HuH-7.5 (cell line): Measurements from ENCODE around the gene RSF1.
"Not testable (repeated sequence)": the region's sequence is repeated elsewhere in the genome, so short reads cannot be mapped to it uniquely, and the experiment has no call there.

Experiments used
- DNase-seq: peaks from one replicate; pipeline ENCODE4 v3.0.0; 2011; ENCODE audit warnings: low spot score

RSF1 gene

GRCh38 chr11:77672264-77672663 is 148.3 kb downstream of the RSF1 start:
- no peak for DNase-seq

DNA sequence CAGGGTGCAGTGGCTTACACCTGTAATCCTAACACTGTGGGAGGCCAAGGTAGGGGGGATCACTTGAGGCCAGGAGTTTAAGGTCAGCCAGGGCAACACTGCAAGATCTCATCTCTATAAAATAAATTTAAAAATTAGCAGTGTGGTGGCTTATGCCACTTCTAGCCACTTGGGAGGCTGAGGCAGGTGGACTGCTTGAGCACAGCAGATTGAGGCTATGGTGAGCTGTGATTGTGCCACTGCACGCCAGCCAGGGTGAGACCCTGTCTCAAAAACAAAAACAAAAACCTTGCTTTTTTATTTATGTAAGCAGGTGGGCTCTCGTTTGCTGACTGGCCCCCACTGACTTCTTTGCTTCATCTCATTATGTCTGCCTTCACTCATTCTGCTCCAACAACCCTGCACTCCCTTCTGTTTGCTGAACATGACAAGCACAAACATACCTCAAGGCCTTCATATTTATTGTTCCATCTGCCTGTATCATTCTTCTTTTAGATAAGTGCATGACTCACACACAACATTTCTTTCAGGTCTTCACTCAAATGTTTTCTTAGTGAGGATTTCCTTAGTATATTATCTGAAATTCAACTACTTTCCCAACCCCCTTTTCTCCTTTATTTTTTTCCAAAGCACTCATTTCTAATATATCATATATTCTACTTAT is 150.5 kb downstream of the RSF1 start:
- no peak for DNase-seq

GRCh38 chr11:77668760-77669159 is 151.8 kb downstream of the RSF1 start:
- DNase-seq, result no peak

- no peak for DNase-seq
Observed at GRCh38 chr11:77665240-77665965, 155.1 kb downstream of the RSF1 start.

DNA sequence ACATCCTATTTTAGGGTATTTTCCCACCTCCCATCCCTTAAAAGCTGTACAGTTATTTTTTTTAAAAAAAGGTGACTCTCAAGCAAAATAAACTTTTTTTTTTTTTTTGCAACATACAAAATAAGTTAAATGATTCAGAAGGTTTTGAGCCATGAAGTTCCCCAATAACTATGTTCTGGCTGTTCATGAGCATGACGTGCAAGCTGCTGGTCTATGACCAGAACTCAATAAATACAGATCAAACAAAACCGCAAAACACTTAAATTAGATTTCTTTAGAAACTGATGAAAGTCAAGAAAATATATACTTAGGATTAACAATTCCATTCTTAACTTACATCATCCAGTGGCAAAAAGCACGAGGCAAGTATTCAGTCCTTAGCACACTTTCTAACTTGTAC is 158.9 kb downstream of the RSF1 start:
- no peak for DNase-seq

- no peak for DNase-seq
Observed at GRCh38 chr11:77660947-77661346, 159.6 kb downstream of the RSF1 start.

DNA sequence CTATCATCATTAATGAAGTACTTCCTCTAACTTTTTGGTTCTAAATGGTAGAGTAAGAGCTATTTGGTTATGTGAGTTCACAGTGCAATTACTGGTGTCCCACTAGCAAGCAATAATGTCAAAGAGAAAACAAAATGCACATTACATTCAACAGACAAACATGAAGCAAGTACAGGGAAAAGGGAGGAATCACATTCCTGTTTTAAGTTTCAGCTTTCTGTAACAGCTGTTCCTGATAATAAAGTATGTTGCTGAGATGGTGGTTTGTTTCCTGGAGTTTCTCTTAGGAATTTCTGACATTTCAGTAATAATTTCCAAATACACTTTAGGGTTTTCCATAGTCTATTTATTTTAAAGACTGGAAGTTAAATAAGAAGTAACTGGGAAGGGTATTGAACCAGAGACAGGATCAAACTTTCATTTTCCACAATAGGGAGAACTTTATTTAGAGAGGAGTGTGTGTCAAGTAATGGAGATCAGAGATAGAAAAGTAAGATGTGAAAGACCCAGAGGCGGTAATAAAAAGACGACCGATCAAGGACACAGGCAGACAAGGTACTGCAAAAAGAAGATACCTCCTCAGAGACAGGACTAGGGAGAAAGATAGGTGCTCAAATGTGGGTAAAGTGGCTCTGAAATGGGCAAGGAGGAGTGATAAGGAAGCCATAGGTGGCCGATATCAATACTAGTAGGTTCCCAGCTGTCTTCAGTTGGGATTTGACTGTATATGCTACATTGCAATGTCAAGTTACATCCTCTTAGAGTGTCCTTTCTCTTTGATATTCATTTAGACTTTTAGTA is 162.1 kb downstream of the RSF1 start:
- DNase-seq, result no peak

DNA sequence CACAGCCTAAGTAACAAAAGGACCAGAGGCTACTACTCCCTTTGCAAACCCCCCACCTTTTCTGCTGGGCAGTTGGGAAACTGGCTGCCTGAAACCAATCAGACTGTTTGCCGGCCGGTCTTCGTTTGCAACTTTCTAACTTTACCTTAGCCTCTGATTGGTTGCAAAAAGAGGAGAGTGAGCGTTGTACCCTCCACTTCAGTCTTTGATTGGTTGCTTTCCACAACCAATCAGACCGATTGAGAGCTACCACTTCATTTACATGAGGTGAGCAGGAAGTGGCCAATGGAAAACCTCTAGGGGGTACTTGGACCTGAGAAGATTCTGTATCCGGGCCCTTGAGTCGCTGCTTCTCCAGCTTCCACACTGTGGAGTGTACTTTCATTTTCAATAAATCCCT is 164.2 kb downstream of the RSF1 start:
- no peak for DNase-seq

- DNase-seq, result no peak
Observed at GRCh38 chr11:77654770-77655434, 165.6 kb downstream of the RSF1 start.

DNA sequence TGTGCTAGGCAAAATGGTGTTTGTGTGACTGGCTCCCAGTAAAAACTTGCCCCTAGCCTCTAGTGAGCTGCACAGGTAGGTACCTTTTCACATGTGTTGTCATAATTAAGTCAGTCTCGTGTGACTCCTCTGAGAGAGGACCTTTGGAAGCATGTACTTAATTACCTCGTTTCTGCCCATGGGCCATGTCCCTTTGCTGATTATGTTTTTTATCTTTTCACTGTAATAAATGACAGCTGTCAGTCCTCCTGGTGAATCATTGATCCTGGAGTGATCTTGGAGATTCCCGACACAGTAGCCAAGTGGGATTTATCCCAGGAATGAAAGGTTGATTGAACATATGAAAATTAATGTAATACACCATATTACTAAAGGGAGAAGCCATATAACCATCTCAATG is 170.4 kb downstream of the RSF1 start:
- no peak for DNase-seq

- no peak for DNase-seq
Observed at GRCh38 chr11:77647654-77648305, 172.7 kb downstream of the RSF1 start.

DNA sequence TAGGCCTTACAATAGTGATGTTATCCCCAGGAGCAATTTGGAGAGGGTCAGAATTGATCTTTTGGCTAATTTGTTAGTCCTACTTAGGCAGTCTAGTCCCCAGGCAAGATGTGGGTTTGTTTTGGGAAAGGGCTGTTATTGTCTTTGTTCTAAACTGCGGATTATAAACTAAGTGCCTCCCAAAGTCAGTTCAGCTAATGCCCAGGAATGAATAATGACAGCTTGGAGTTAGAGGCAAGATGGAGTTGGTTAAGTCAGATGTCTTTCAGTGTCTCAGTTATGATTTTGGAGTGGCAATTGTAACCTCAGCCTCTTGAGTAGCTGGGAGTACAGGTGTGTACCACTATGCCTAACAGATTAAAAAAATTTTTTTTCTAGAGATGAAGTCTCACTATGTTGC is 175.6 kb downstream of the RSF1 start:
- DNase-seq, result no peak

DNA sequence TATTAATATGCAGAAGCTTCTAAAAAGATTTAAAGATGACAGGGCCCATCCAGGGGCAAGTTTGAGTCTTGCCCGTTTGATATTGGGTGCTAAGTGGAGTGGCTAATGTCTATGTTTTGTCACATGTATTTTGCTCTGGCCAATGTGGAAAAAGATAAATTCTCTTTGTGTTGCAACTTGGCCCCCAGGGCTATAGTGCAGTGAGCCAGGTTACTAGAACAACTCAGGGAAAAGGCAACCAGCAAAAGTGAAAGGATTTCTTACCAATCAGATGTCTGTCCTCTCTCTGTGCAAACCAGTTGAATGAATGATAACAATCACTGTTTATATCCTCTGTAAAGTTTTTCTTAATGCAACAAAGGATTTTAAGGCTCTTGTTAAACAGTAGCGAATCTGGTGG is 178.3 kb downstream of the RSF1 start:
- DNase-seq, result no peak

DNA sequence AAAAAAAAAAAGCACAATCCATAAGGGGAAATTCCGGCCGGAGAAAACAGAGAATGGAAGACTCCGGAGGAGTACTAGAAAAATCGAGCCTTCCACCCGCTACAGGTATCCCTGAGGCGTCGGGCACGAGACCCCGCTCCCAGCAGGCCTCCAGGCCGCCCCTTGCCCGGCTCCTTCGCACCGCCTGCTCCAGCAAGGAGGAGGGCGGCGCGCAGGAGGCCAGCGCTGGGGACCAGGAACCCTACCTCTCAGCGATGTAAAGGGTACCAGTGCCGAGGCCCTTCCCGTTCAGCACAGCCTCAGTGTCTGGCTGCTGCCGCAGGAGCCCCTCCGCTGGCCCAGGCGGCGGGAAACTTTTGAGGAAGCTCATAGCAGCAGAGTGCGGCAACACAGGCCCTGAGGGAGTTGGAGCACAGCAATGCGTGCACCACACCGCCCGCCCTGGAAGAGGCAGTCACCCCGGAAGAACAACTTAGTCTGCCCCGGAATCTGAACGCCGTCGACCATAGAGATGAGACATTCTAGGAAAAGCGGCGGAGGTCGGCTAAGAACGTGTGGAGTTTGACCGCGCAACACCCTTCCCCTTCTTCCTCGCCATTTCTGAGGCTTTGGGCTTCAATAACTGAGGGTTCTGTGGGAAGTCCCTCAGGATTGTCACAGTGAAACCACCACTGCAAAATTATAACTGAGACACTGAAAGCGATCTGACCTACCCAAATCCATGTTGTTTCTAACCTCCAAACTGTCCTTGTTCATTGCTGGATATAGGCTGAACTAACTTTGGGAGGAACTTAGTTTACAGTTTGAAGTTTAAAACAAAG is 183.0 kb downstream of the RSF1 start, which contains the start of gene CLNS1A:
CLNS1A (minus strand) TSS at position 450 of the 821 bp plus-strand sequence; CDS start at position 370, 80 bp downstream.
- DNase-seq, result peak; percentile 53

- no peak for DNase-seq
Observed at GRCh38 chr11:77636731-77637344, 183.7 kb downstream of the RSF1 start.

- DNase-seq, result not testable (repeated sequence)
Observed at GRCh38 chr11:77633926-77634325, 186.6 kb downstream of the RSF1 start.

GRCh38 chr11:77630157-77630710 is 190.3 kb downstream of the RSF1 start:
- DNase-seq, result no peak

DNA sequence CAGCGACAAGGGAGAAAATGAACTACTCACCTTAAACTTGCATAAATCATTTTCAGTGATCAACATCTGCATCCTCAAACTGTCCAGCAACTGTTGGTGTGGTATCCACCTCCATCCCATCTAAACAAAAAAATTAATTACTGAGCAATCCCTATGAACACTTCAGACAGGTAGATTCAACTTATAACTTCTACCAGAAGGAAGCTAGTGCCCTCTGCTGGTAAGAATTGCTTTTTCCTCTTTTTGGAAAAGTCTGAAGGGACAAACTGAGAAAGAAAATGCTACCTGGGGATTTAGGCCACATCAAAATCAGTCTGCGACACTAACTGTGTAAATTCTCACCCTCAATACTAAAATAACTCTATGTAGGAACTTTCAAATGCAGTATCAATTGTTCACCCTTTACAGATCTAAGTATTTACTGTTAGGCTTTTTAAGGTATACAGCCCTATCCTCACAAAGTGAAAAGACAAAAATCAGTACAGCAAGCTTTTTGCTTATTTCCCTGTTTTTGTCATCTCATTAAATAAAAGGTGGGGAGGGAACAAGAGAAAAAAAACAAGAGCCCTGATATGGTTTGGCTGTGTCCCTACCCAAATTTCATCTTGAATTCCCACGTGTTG is 200.8 kb downstream of the RSF1 start:
- DNase-seq, result no peak

DNA sequence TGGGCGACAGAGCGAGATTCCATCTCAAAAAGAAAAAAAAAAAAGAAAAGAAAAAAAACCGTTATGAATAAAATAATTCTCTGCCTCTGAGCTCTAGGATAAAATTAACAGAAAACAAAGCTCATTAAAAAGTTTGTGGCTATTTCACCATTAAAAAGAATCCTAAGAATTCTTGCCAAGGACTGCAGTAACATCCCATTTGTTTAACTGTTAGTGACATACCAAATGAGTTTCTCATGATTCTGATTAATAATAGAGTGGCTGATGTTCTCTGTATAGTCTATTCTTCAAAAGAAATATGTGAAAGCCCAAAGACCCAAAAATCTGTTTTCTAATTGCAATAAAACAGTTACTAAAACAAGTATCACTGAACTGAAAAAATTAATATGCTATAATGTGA is 202.6 kb downstream of the RSF1 start:
- DNase-seq, result no peak

- no peak for DNase-seq
Observed at GRCh38 chr11:77611921-77612320, 208.6 kb downstream of the RSF1 start.
